ENCODE data around the gene APRT.

GRCh38 chr16:88764913-88765349, 46.8 kb downstream of the APRT start:
- no peak for TF ChIP-seq CTCF (conservative IDR thresholded peaks at IDR 0.05; ENCODE audit: low read depth, low read length)
- TF ChIP-seq EZH2 (IDR thresholded peaks at IDR 0.05; ENCODE audit: low read length, unreplicated experiment), result no peak
- no peak for TF ChIP-seq EZH2phosphoT487 (IDR thresholded peaks at IDR 0.05; ENCODE audit: borderline replicate concordance, low read length)
